IMR-90 (cell line): ENCODE results near the gene SLC4A1. TPM values are rescaled to one million over a fixed set of nuclear protein-coding genes. Genes with fewer than 3 reads are reported as not detected.
A peak's percentile ranks its signal among the peaks of the same experiment; 100 is the strongest.

Experiments
- ATAC-seq: fragments of 200-7000 bp; cut with Tn5 transposase; 2 replicates; pipeline ENCODE4 v1.9.1; 2020; ENCODE audit warnings: low read depth, mild to moderate bottlenecking, moderate library complexity
- BruUV-seq: library from RNA; stranded (reverse); fragments of 400-500 nt; replicated peaks from 2 replicates; lab custom pipeline; 2021; lab: Mats Ljungman, UMichigan
- CTCF ChIA-PET: fragments of 300-600 bp; formaldehyde crosslinking; extraction: SDS; loops from one replicate; lab custom pipeline; 2021; ENCODE audit warnings: antibody characterized with exemption; lab: Yijun Ruan, JAX
- POLR2A ChIA-PET: fragments of 300-600 bp; sonication (Branson Sonifier 250); formaldehyde crosslinking; loops from one replicate; lab custom pipeline; 2022; ENCODE audit warnings: antibody characterized with exemption; ENCODE audit not compliant: unreplicated experiment; lab: Charles Lee
- DNase-seq: peaks from one replicate; pipeline ENCODE4 v3.0.0; 2013
- H2AFZ ChIP-seq: replicated peaks from 2 replicates; pipeline ENCODE3; 2013; ENCODE audit warnings: low read length, mild to moderate bottlenecking; ENCODE audit not compliant: poor library complexity
- H2AK5ac ChIP-seq: 2 replicates; pipeline ENCODE4 v1.6.1; 2013; ENCODE audit warnings: low read depth, low read length, inconsistent platforms
- H2AK9ac ChIP-seq: replicated peaks from 2 replicates; pipeline ENCODE3; 2013; ENCODE audit warnings: mild to moderate bottlenecking, low read depth, low read length, moderate library complexity; ENCODE audit not compliant: poor library complexity
- H2BK120ac ChIP-seq: 2 replicates; pipeline ENCODE4 v1.6.1; 2013; ENCODE audit warnings: low read depth, low read length, inconsistent platforms
- H2BK15ac ChIP-seq: 3 replicates; pipeline ENCODE4 v1.6.1; 2013; ENCODE audit warnings: low read depth, low read length, inconsistent platforms
- H2BK20ac ChIP-seq: 2 replicates; pipeline ENCODE4 v1.6.1; 2013; ENCODE audit warnings: low read depth, mild to moderate bottlenecking, inconsistent platforms, low read length, moderate library complexity
- H2BK5ac ChIP-seq: 2 replicates; pipeline ENCODE4 v1.6.1; 2013; ENCODE audit warnings: mild to moderate bottlenecking, low read depth, low read length, inconsistent platforms; ENCODE audit not compliant: poor library complexity, severe bottlenecking
- H3K14ac ChIP-seq: replicated peaks from 2 replicates; pipeline ENCODE4 v1.6.1; 2013; ENCODE audit warnings: low read depth, low read length, inconsistent platforms
- H3K18ac ChIP-seq: 2 replicates; pipeline ENCODE4 v1.6.1; 2013; ENCODE audit warnings: low read depth, low read length, control low read depth
- H3K23ac ChIP-seq: 2 replicates; pipeline ENCODE4 v1.6.1; 2013; ENCODE audit warnings: low read depth, low read length, inconsistent platforms
- H3K27ac ChIP-seq: 2 replicates; pipeline ENCODE4 v1.5.1; 2013; ENCODE audit warnings: mild to moderate bottlenecking, control low read depth, low read length; ENCODE audit not compliant: insufficient read depth
- H3K27me3 ChIP-seq: 2 replicates; pipeline ENCODE4 v1.6.1; 2013; ENCODE audit warnings: low read length; ENCODE audit not compliant: control insufficient read depth, insufficient read depth
- H3K36me3 ChIP-seq: 2 replicates; pipeline ENCODE4 v1.6.1; 2013; ENCODE audit warnings: low read length, mixed read lengths; ENCODE audit not compliant: control insufficient read depth, insufficient read depth
- H3K4ac ChIP-seq: 2 replicates; pipeline ENCODE4 v1.6.1; 2013; ENCODE audit warnings: low read depth, low read length, inconsistent platforms
- H3K4me1 ChIP-seq: 2 replicates; pipeline ENCODE4 v1.6.1; 2013; ENCODE audit warnings: low read length, mixed read lengths; ENCODE audit not compliant: control insufficient read depth, insufficient read depth
- H3K4me2 ChIP-seq: 2 replicates; pipeline ENCODE4 v1.6.1; 2013; ENCODE audit warnings: low read depth, mild to moderate bottlenecking, control low read depth, low read length, moderate library complexity
- H3K4me3 ChIP-seq: 2 replicates; pipeline ENCODE4 v1.5.1; 2013; ENCODE audit warnings: low read depth, mild to moderate bottlenecking, control low read depth, low read length, moderate library complexity; ENCODE audit not compliant: insufficient read depth
- H3K56ac ChIP-seq: 2 replicates; pipeline ENCODE4 v1.6.1; 2013; ENCODE audit warnings: low read length, inconsistent platforms; ENCODE audit not compliant: insufficient read depth; ENCODE audit errors: extremely low read depth
- H3K79me1 ChIP-seq, 2 experiments: 2 replicates each; pipeline ENCODE4 v1.6.1; 2013; ENCODE audit warnings: low read length in 2 of 2, inconsistent platforms in 1 of 2, low read depth in 1 of 2
- H3K9ac ChIP-seq: 2 replicates; pipeline ENCODE4 v1.6.1; 2013; ENCODE audit warnings: low read depth, low read length, control low read depth
- H3K9me1 ChIP-seq: 2 replicates; pipeline ENCODE4 v1.6.1; 2013; ENCODE audit warnings: low read length, inconsistent platforms; ENCODE audit not compliant: insufficient read depth
- H3K9me3 ChIP-seq: 2 replicates; pipeline ENCODE4 v1.6.1; 2013; ENCODE audit warnings: low read length; ENCODE audit not compliant: control insufficient read depth, insufficient read depth
- H4K20me1 ChIP-seq: 2 replicates; pipeline ENCODE4 v1.6.1; 2013; ENCODE audit warnings: low read length, inconsistent platforms; ENCODE audit not compliant: insufficient read depth
- H4K5ac ChIP-seq: 2 replicates; pipeline ENCODE4 v1.6.1; 2013; ENCODE audit warnings: mild to moderate bottlenecking, low read depth, low read length, control low read depth
- H4K8ac ChIP-seq, 2 experiments: 2 replicates each; pipeline ENCODE4 v1.6.1; 2013; ENCODE audit warnings: low read depth in 2 of 2, low read length in 2 of 2, control low read depth in 1 of 2, inconsistent platforms in 1 of 2
- H4K91ac ChIP-seq: 2 replicates; pipeline ENCODE4 v1.6.1; 2013; ENCODE audit warnings: low read depth, low read length, inconsistent platforms; ENCODE audit not compliant: insufficient read depth
- CHD1 ChIP-seq: IDR thresholded peaks from 2 replicates; pipeline ENCODE4 v1.6.1; 2012; ENCODE audit warnings: low read depth, low read length, improper control_type of control experiment
- CTCF ChIP-seq: conservative IDR thresholded peaks from 2 replicates; pipeline ENCODE4 v1.5.1; 2012; ENCODE audit warnings: mild to moderate bottlenecking, low read depth, low read length, improper control_type of control experiment
- MAZ ChIP-seq: IDR thresholded peaks from 2 replicates; pipeline ENCODE4 v1.6.1; 2012; ENCODE audit warnings: low read depth, mild to moderate bottlenecking, low read length, improper control_type of control experiment, moderate library complexity, borderline replicate concordance
- POLR2A ChIP-seq: IDR thresholded peaks from 2 replicates; pipeline ENCODE4 v1.6.1; 2012; ENCODE audit warnings: mild to moderate bottlenecking, low read depth, low read length
- WGBS, 2 experiments: methylation state at CpG; one replicate each; pipeline versions ENCODE4 v1.1.5 to v1.1.7; 2013; ENCODE audit warnings: missing lambda C conversion rate in 2 of 2; ENCODE audit not compliant: insufficient read length in 1 of 2; ENCODE audit errors: extremely low coverage in 2 of 2; 5-methylcytosine and 5-hydroxymethylcytosine counted together
- dilution Hi-C: fragments of 300-500 bp; cut with HindIII; formaldehyde crosslinking; loops from one replicate; pipeline ENCODE4 v1.14.3; 2018; ENCODE audit warnings: low sequenced_read_pairs; ENCODE audit not compliant: unreplicated experiment
- in situ Hi-C: fragments of 300-500 bp; cut with MboI; formaldehyde crosslinking; loops from 3 replicates; pipeline ENCODE4 v1.14.3; 2019; ENCODE audit warnings: low sequenced_read_pairs, inconsistent platforms, mixed read lengths
- intact Hi-C: fragments of 100-400 bp; cut with micrococcal nuclease; formaldehyde crosslinking; loops from 2 replicates; pipeline ENCODE4 v1.10.0; 2022
- polyA plus RNA-seq, 3 experiments: library from polyadenylated mRNA; depleted of rRNA; stranded (reverse); fragments of >200 nt; gene quantifications; 2 replicates each; pipeline ENCODE4 v1.2.3, GENCODE V29; 2012; ENCODE audit warnings: low replicate concordance in 1 of 3
- total RNA-seq: library from RNA; depleted of rRNA; stranded (reverse); fragments of >200 nt; gene quantifications from 2 replicates; pipeline ENCODE4 v1.2.3, GENCODE V29; 2012

SLC4A1 gene
- total and polyA plus RNA-seq, 2 of the 4 experiments (the other 2 are of a cell fraction), result not detected

- ChIA-PET POLR2A (interaction anchor here (0.7 kb wide), 1 partner anchor 133 kb away, joined by 3 read pairs; no protein-coding TSS in a partner anchor), CTCF (interaction anchor here (1.2 kb wide), 1 partner anchor 9 kb away, joined by 7 read pairs; no protein-coding TSS in a partner anchor)
- Histone ChIP-seq H3K9ac (peak within 1 kb of the TSS; percentile 92), H3K36me3 (peaks cover 22% of the 10 kb centered on the region), H3K9me3 (no peaks in the 10 kb centered on the region), H3K18ac (peak within 1 kb of the TSS; percentile 61; the same call in 1 of the 2 replicates), H3K23ac (peak within 1 kb of the TSS; percentile 64; the same call in 1 of the 2 replicates), H3K9me1 (peaks cover 20% of the 10 kb centered on the region), H2BK15ac (no peak within 1 kb of the TSS), H2BK120ac (peak within 1 kb of the TSS; percentile 52), H3K4ac (peak within 1 kb of the TSS; percentile 78), H3K79me1 (peaks cover 32 to 59% of the 10 kb centered on the region in 2 experiments), H4K20me1 (peaks cover 28% of the 10 kb centered on the region), H3K4me1 (peaks cover 15% of the 10 kb centered on the region), H3K4me2 (peak within 1 kb of the TSS; percentile 60), H2BK20ac (no peak within 1 kb of the TSS), H4K91ac (peak within 1 kb of the TSS; percentile 21), H4K8ac (peak within 1 kb of the TSS in 1 of 2 experiments; percentile 49; a peak in 1 of 4 replicates), H2AK5ac (peak within 1 kb of the TSS; percentile 93), H2AFZ (peak within 1 kb of the TSS; percentile 87), H2AK9ac (peak within 1 kb of the TSS; percentile 98), H4K5ac (no peak within 1 kb of the TSS), H3K56ac (peak within 1 kb of the TSS; percentile 69), H3K27me3 (no peaks in the 10 kb centered on the region), H3K27ac (peak within 1 kb of the TSS; percentile 92), H2BK5ac (peak within 1 kb of the TSS; percentile 86), H3K4me3 (peak within 1 kb of the TSS; percentile 93), H3K14ac (peak within 1 kb of the TSS; percentile 68)
- dilution Hi-C loops (no loop called here), intact Hi-C loops (loop anchor here (1.0 to 10.0 kb wide), 4 partner anchors 88 to 418 kb away; partner anchors contain the start of genes GPATCH8 and RUNDC3A), in situ Hi-C loops (loop anchor here (5.0 to 25.0 kb wide), 3 partner anchors 108 to 418 kb away; partner anchors contain the start of gene GPATCH8)
- ATAC-seq, result peak; percentile 8
- DNase-seq, result peak; percentile 45
- TF ChIP-seq CTCF (0 out of 2 replicates have a peak, but pooled peaks have one; percentile 6), MAZ (peak; percentile 16; the same call in 1 of the 2 replicates), POLR2A (no peak), CHD1 (no peak)
- WGBS, 2 experiments, result 0% methylated on average over 5 of the region's 76 CpGs; no CpG with 5 or more reads in 1 of the 2 experiments
- no TSS peak for BruUV-seq
Observed at GRCh38 chr17:44219616-44220212, 48.2 kb downstream of the SLC4A1 start, which contains the start of gene UBTF. UBTF (minus strand) TSS chr17:44219675; CDS start chr17:44218229, 1,446 bp downstream.
